NOMO-1 treated with DMSO at 0.1 percent for 48 hours (cell line): ENCODE measurements around the gene FHIT.
"Not testable (repeated sequence)": the region's sequence is repeated elsewhere in the genome, so short reads cannot be mapped to it uniquely, and the experiment has no call there.

Source experiments
- DNase-seq: peaks from one replicate; lab custom pipeline; 2025; ENCODE audit not compliant: unreplicated experiment; lab: John Stamatoyannopoulos, UW

Gene FHIT

DNA sequence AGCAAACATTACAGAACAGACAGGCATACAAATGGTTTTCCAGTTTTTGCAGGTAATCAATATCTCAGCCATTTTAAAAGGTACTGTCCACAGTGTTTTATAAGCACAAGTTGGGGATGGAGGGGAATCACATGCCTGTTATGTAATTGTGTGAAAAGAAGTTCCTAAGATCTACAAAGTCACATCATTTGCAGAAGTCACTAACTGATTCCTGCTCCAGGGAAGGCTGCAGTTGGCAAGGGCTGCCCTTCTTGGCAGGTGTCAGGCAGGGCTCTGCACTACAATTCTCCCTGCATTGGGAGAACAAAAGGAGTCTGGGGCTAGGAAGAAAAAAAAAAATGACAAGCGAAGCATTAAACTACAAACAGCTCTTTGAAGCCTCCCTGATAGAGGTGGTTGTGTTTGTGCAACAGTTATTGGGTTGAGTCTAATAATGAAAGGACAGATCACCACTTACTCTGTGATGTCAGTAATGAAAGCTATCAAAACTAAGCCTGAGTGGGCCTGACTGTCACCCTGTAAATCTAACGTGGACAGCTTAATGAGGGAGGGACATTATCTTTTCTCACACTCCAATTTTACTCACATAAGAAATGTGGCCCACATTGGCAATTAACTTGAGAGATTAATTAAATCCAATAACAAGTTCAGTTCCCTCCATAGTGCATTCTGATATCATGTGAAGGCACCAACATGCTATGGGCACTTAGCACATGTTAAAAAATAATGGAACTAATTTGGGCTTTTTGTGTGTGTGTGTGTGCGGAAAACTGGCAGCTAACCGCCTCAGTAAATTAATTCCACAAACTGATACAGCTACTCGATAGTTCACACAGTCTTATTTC lies 242.9 kb downstream of the FHIT start:
- peak; percentile 1 for DNase-seq

DNA sequence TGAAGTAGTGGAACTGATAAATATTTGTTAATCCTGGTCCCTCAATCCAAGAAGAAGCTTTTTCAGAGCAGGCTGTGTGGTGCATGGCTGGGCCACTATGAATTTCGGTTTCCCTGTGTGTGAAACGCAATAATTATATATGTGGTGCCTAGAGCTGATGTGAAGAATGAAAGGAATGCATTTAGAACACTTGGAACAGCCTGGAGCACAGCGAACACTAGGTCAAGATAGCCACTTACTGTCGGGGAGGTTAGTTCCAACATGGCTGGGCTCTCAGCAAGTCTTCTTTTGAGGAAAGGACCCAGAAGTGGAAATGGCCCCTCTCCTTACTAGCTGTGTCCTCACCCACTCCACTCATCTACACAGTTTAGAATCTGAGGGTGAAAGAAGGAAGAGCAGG lies 245.7 kb downstream of the FHIT start:
- DNase-seq = no peak

DNA sequence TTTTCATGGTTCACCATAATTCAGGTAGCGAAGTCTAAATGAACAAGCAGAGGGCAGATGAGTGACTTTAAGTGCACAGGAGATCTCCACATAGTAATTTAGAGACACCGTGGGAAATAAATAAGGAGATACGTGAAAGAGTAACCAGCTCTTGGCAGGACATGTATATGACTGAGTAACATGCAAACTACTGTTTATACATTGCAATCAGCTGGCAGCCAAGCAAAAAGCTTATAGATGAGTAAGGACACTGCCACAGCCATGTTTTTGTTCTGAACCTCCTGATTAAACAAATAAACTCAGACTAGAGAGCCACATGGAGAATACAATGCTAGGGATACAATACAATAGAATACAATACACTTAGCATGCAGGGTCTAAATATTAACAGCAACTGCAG lies 252.4 kb downstream of the FHIT start:
- no peak for DNase-seq

DNA sequence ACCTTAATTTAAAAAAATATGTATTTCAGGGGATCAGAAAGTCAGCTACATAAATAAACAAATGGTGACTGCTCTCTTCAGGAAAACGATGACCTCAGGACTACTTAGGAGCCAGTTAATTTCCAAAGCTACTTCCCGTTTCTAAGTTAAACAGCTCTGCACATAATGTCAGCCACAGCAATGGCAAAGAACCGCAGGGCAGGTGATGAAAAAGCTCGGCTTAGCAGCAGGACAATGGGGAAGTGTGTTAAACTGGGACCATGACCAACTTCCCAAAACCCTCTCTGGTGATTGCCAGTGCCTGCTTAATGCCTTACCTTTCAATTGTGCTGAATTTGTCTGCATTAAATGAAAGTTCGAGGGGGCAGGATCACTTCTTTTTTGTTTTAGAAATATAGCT lies 258.9 kb downstream of the FHIT start:
- DNase-seq = peak; percentile 85

DNA sequence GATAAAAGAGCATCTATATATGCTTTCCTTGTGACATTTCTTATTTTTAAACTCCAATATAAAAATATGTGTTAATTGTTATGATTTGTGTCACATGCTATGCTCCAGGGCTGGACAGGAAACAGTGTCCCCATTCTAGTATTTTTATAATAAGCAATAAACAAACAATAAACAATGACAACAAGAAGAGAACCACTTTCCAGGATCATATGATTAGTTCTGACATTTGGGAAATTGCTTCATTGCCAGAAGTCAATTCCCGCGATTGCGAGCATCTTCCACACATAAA lies 260.9 kb downstream of the FHIT start:
- no peak for DNase-seq

DNA sequence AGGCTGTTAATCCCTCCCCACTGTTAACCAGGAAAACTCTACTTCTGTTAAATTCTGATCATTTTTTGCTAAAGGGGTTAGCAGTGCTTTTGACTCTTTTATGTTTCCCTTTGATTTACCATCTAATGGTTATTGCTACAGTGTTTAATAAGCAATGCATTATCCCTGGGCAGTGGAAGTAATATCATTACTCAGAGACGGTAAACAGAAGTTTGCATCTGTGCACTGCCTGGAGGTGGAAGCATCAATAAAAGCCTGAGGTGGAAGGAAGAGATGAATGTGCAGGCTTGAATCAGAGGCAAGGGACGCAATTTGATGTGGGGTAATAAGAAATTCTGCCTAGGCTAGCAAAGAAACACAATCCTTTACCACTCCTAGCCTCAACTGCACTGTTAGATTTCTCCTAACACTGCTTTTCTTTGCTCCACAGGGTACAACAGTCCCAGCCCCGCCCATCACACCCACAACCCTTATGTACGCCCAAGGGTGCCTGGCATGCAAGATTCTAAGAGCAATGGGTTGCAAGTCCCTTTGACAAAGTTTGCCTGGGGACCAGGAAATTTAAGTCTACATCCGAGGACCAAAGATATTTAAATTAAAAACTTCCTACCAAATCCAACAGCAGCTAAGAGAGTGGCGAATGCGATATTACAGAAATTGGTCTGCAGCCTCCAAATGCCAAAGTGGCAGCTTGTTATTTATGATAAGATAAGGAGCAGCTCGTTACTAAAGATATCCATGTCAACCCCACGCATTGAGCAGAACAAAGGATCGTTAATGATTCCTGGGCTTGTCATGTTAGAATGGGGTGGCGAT lies 261.4 kb downstream of the FHIT start:
- no peak for DNase-seq

DNA sequence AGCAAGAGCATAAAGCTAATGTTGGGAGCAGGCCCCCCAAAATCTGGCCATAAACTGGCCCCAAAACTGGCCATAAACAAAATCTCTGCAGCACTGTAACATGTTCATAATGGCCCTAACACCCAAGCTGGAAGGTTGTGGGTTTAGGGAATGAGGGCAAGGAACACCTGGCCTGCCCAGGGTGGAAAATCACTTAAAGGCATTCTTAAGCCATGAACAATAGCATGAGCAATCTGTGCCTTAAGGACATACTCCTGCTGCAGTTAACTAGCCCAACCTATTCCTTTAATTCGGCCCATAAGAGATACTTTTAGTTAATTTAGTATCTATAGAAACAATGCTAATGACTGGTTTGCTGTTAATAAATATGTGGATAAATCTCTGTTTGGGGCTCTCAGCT lies 264.1 kb downstream of the FHIT start:
- DNase-seq = not testable (repeated sequence)

DNA sequence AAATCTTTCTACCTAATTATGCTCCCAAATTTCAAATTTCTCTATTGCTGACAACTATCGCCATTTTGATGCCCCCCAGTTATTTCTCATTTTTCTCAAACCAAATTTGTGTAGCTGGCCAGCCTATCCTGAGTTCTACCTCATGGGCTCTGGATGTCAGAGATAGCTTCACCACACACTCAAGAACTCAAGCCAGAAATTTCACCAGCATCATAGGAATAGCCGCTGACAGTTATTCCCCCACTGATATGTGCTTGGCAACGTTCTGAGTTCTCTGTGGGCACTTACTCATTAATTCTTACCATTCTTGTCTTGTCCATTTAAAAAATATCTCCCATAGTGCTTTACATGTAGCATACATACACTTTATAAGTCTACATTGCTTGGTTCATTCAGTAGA lies 264.7 kb downstream of the FHIT start:
- DNase-seq = no peak

DNA sequence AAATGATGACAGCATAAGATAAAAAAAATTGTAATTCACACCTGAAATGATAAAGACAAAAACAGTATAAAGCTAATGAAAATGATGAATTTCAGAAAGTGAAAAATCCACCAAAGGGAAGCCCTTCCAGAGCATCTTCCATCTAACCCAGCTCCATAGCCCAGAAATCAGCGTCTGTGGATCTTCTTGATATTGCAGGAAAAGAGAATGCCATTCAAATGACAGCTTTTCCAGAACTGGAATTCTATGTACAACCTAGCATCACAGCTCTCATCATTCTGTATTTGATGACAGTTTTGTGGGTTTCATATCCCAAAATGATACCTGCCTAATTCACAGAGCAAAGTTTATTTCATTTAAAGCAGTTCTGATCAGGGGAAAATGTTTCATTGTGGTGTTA lies 267.3 kb downstream of the FHIT start:
- DNase-seq = no peak

DNA sequence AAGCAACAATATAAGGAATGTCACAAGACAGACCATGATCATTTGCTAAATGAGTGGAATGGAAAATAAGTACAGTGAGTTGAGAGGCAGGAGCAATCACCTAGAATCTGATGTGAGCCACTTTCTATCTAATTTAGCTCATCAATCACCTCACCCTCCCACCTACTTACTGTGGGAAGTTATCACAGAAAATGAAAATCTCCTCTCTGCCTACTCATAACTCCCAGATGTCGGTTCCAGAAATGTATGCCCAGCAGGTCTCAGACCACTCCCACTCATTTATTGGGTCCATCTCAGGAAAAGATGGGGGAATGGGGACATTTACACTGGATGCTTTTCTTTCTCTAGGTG lies 270.9 kb downstream of the FHIT start:
- DNase-seq = no peak

DNA sequence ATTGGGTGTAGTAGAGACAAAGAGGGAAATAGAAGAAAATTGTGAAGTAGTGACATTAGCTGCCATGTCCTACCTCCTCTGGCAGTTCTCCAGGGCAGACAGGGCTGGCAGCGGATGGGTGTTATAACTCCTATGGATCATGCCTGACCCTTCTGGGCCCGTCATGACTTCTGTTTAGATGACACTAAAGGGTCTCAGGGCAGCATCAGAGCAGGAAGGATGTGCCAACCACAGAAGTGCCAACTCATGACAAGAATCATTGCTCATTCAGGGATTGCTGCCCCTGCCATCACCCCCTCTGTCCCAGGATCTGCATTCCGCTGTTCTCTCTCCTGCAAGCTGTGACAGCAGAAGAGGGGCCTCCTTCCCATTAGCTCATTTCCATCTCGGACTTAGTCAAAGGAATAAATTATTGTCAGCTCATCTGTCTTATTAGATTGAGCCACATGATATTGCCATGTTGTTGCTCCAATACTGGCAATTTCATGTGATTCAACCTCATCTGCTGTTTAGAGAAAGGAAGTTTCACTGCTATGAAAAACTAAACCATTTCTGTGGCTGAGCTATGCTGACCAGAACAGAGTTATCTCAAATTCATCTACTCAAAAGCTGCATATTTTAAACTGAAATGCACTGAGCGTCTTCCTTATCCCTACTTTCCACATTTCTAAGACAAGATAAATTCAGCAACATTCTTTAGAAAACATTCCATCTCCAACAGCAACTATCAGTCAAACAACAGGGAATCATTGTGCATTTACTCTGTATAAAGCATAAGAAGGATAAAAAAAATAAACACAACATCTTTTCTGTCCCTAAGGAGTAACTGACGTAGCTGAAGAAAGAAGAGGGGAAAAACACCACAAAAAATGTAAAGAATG lies 271.6 kb downstream of the FHIT start:
- DNase-seq = no peak

DNA sequence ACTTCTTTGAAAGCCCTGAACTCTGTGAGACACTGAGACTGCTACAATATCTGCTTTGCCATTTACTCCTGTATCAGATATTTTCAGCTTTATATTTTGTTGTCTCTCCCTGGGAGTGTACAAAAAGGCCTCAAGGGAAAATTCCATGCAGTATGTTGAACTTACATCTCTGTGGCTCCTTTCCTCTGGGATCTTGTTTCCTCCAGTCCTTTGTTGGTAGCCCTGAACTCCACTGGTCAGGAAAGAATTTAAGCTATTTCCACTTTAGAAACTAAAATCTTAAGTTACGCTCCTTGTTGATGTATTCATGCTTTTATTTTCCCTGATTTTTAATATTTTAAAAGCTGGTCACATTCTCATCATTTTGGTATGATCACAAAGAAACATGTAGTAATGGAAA lies 277.9 kb downstream of the FHIT start:
- DNase-seq = no peak

DNA sequence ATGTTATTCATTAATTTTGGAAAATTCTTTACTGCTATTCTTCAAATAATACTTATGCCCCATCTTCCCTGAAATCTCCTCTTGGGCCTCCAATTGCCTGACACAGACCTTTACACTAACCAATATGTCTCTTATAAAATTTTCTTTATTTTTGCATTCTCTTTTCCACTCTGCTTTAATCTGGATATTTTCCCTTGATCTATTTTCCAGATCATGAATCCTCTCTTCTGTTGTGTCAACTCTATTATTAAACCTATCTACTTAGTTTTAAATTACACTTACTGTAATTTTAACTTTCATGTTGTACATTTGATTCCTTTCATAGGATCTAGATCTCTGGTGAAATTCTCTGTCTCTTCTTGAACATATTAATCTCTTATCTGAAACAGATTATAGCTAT lies 278.7 kb downstream of the FHIT start:
- no peak for DNase-seq

DNA sequence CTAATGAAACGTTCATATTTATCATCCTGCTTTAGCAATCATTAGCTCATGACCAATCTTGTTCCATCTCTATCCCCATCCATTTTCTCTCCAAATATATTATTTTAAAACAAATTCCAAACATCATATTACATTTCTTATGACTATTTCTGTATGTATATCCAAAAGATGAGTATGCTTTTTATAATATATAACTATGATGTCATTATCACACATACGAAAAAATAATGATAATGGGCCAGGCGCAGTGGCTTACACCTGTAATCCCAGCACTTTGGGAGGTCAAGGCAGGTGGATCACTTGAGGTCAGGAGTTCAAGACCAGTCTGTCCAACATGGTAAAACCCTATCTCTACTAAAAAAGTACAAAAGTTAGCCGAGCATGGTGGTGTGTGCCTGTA lies 280.4 kb downstream of the FHIT start:
- DNase-seq = no peak

DNA sequence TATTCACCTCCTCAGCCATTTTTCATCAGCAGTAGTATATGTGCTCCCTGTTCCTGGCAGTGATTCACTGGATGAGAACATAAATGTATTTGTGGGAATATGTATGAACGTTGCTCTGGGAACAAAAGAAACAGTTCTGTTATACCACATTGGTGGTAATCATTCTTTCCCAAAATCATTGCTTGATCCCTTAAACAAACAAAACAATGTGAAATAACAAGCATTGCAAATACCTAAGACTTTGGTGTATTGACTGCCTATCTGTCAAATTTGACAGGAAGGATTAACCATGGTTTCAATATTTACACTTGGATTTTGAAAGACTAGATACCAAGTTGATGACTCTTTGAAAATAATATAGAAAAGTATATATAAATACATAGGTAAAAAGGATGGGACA lies 284.1 kb downstream of the FHIT start:
- no peak for DNase-seq

DNA sequence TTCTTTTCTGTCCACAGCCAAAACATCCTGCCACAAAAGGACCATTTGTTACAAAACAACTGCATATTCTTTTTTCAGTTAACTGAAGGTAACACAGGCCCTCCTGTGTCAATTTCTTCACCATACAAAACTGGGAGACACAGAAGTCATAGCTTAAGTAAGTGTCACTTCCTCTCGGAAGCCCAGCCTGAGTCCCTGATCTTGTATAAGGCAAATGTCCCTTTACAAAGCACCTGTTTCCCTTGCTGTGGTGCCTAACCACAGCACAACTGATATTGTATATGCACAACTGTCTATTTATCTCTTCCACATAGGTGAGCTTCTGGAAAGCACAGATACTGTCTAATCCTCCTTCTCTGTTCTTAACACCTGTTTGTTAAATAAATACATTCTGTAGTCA lies 293.7 kb downstream of the FHIT start:
- no peak for DNase-seq

DNA sequence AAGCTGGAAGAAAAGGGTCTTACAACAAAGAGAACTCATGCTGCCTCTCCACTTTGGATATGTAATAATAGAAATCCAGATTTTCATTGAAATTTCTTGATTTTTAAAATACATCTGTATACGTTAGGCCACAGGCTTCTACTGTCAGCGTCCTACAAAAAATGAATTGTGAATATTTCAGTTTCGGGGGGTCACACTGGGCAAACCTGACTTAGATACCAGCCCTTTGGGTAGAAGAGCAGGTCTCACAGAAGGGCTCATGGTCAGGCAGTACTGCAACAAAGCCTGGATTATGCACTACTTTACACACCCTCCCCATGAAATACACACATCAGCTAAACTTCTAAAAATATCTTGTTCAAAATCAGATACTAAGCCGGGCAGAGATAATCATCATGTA lies 294.5 kb downstream of the FHIT start:
- DNase-seq = no peak

DNA sequence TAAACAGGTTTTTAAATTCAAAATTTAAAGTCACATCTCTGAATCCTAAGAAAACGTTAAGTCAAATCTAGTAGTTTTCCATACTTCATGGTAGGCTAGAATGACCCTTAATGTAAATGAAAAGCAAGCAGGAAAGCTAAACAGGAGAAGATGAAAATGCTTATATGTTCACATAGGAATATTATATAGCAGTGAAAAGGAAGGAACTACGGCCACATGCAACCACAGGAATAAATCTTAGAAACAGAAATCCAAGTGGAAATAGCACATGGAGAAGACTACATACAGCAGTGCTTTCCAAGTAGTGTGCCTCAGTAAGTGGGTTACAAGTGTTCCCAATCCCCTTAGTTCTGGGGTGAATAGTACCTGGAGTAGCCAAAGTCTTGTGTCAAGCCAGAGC lies 296.2 kb downstream of the FHIT start:
- no peak for DNase-seq

DNA sequence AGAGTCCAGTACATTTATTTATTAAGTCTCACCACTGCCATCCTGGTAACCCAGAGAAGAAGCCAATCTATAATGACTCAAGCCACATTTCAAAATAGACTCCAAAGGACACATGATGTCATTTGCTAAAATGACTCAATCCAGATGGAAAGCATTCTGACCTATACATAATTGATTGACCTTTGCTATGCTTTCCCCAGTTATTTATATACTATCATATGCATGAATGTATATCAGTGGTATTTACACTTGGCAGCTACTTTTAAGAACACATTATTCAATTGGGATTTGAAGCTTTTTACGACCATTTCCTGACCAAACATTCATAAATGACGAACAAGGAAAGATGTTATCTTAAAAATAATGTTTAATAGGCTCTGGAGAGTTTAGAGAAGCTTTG lies 297.2 kb downstream of the FHIT start:
- no peak for DNase-seq

DNA sequence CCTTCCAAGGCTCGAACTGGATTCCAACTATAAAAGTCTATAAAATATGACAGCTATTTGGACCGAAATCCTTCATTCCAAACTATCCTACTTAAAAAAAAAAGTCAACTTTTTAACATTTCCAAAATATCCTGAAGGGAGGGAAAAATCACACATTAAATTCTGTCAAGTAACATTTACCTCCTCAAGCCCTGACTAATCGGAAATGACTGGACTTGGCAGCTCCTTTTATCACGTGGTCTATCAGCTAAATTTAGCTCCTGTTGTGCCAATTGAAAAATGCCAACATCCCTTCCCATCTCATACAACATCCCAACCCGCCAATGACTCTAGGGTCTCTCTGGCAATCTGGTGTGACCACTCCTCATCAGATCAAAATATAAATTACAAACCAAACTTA lies 297.9 kb downstream of the FHIT start:
- no peak for DNase-seq

DNA sequence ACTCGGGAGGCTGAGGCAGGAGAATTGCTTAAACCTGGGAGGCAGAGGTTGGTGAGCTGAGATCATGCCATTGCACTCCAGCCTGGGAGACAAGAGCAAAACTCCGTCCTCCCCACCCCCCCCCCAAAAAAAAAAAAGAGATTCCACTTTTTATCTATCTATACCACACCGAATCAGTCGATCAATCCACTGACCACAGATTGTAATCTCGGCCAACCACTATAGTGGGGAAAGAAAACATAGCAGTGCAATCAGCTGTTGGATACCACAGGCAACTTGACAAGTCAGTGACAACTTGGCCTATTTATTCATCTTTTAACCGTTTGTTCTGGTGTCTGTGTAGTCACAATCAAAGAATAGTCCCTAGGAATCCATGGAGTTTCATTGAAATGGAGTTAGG lies 299.2 kb downstream of the FHIT start:
- no peak for DNase-seq

DNA sequence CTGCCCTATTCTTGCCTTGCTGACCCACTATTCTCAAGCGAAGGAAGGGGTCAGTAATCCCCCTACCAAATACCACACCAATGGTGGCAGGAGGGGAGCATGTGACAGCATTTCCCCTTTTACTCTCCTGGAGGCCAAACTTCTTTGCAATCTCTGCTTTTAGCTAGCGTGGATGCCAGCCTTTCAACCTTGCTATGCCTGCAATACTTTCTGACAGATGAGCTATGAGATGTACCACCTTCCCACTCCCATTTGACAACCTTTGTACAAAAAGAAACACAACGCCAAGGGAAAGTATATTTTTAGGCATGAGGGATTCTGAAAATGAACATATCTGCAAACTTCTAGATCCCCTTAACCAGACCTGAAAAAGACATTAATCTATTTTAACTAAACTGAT lies 302.1 kb downstream of the FHIT start:
- DNase-seq = no peak
